Activated T-cell treated with anti-CD3 and anti-CD28 coated beads, Interleukin-2, amount 50 U/mL, for 48 hours (primary cell): ENCODE results near the gene PPP2R1A.

Source experiments
- DNase-seq, 2 experiments: peaks; one replicate each; pipeline ENCODE4 v3.0.0-alpha.2; 2020

Gene PPP2R1A

GRCh38 chr19:52206481-52206880 lies 16.6 kb downstream of the PPP2R1A start:
- no peak for DNase-seq

- no peak for DNase-seq
Observed at GRCh38 chr19:52211203-52211602, 21.4 kb downstream of the PPP2R1A start.

GRCh38 chr19:52211926-52212571 lies 22.2 kb downstream of the PPP2R1A start:
- DNase-seq: no peak

- no peak for DNase-seq
Observed at GRCh38 chr19:52212572-52213255, 22.9 kb downstream of the PPP2R1A start.

- DNase-seq: no peak
Observed at GRCh38 chr19:52214241-52214640, 24.4 kb downstream of the PPP2R1A start.

GRCh38 chr19:52216401-52216800 lies 26.5 kb downstream of the PPP2R1A start:
- DNase-seq: no peak

GRCh38 chr19:52217576-52217975 lies 27.7 kb downstream of the PPP2R1A start:
- DNase-seq: no peak

- DNase-seq: no peak
Observed at GRCh38 chr19:52219611-52220010, 29.8 kb downstream of the PPP2R1A start.

GRCh38 chr19:52221031-52221430 lies 31.2 kb downstream of the PPP2R1A start:
- no peak for DNase-seq

- no peak for DNase-seq
Observed at GRCh38 chr19:52221831-52222375, 32.1 kb downstream of the PPP2R1A start.

- DNase-seq: no peak
Observed at GRCh38 chr19:52224211-52224610, 34.4 kb downstream of the PPP2R1A start.

- DNase-seq: peak; percentile 36 to 51
Observed at GRCh38 chr19:52226652-52227051, 36.8 kb downstream of the PPP2R1A start.

GRCh38 chr19:52227196-52227940 lies 37.5 kb downstream of the PPP2R1A start:
- no peak for DNase-seq

GRCh38 chr19:52227980-52228379 lies 38.1 kb downstream of the PPP2R1A start:
- no peak for DNase-seq

- DNase-seq: no peak
Observed at GRCh38 chr19:52229524-52229923, 39.7 kb downstream of the PPP2R1A start.

- DNase-seq: no peak
Observed at GRCh38 chr19:52230685-52231084, 40.8 kb downstream of the PPP2R1A start.

GRCh38 chr19:52231154-52231910 lies 41.5 kb downstream of the PPP2R1A start:
- no peak for DNase-seq

GRCh38 chr19:52234406-52234805 lies 44.6 kb downstream of the PPP2R1A start:
- no peak for DNase-seq

GRCh38 chr19:52237197-52237596 lies 47.3 kb downstream of the PPP2R1A start:
- no peak for DNase-seq

GRCh38 chr19:52237771-52238400 lies 48.0 kb downstream of the PPP2R1A start:
- DNase-seq: peak; percentile 70

GRCh38 chr19:52244021-52244420 lies 54.2 kb downstream of the PPP2R1A start:
- DNase-seq: no peak

- DNase-seq: peak; percentile 59 to 66
Observed at GRCh38 chr19:52248241-52248640, 58.4 kb downstream of the PPP2R1A start.
